H54 (cell line): Measurements from ENCODE around the gene ZNF221.

Source experiments
- DNase-seq: peaks from one replicate; pipeline ENCODE4 v3.0.0; 2011; ENCODE audit warnings: low spot score, mixed read lengths; ENCODE audit not compliant: insufficient read length
- FAIRE-seq: peaks from 3 replicates; lab custom pipeline; 2011; peaks lifted over from hg19 to GRCh38; lab: Jason Lieb, UNC
- POLR2A ChIP-seq: IDR thresholded peaks from 2 replicates; pipeline ENCODE4 v1.6.1; 2011; ENCODE audit warnings: low read depth, mild to moderate bottlenecking, low read length

ZNF221 gene

DNA sequence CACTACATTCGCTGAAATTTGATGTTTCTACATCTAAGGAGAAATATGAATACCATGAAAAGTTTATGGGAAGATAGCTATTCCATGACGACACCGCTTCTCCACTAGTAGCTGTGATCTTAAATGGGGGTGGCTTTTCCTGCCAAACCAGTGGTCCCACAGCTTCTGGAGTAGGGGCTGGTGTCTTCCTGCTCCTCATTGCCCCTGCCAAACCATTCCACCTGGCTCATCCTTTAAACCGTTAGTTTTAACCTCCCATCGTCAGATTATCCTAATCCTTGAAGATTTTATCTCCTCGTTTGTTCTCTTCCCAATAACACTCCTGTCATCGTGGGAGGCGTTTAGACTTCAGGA, 51.2 kb downstream of the ZNF221 start:
- FAIRE-seq (no peak), DNase-seq (no peak)
- no peak for TF ChIP-seq POLR2A

- peak; percentile 96 for FAIRE-seq
- peak; percentile 60 for TF ChIP-seq POLR2A
- DNase-seq, result peak; percentile 89
Measured at GRCh38 chr19:44002566-44003460, 51.8 kb downstream of the ZNF221 start, which contains the start of gene ZNF230. ZNF230 (plus strand) TSS chr19:44002957; CDS start chr19:44007079, 4,122 bp downstream.

- no peak for TF ChIP-seq POLR2A
- FAIRE-seq (no peak), DNase-seq (peak; percentile 12)
Measured at GRCh38 chr19:44003461-44004009, 52.5 kb downstream of the ZNF221 start.

DNA sequence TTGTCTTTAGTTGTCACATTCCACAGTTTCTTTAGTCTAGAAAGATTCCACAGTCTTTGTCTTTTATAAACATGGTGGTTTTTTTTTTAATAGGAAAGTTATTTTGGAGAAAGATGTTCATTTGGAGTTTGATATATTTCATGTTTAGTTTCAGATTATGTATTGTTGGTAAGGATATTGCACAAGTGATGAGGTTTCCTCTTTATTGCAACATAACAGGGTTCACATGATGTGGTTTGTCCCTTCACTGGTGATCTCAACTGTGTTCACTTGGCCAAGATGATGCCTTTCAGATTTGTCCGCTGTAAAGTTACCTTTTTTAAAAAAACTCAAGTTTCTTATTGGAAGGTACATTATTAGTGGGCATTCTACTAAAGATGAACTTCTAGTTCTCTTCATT, 54.9 kb downstream of the ZNF221 start:
- no peak for TF ChIP-seq POLR2A
- FAIRE-seq, result no peak
- no peak for DNase-seq

DNA sequence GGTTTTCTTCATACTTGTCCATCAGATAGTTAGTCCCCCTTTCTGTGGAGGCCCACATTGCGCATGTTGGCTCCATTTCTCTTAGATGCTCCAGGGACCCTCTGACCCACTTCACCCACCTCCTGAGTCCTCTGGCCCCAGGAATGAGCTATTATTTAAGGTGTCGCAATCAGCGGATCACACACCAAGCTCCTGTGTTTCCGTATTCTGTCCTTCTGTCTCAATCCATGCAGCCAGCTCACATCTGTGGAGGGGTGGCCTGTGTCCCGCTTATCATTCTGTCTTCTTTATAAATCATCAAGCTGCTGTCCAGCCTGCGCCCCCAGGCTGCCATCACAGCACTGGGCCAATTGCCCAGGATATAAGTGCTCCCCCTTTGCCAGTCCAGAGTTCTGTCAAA, 56.4 kb downstream of the ZNF221 start:
- no peak for DNase-seq
- no peak for FAIRE-seq

GRCh38 chr19:44010468-44010867, 59.4 kb downstream of the ZNF221 start:
- FAIRE-seq (no peak), DNase-seq (no peak)
- no peak for TF ChIP-seq POLR2A

More for the DNA sequence above, 56.4 kb downstream of the ZNF221 start:
- no peak for TF ChIP-seq POLR2A
